A549 (cell line): Measurements from ENCODE around the gene SIK2. TPM values are rescaled to one million over a fixed set of nuclear protein-coding genes. Genes with fewer than 3 reads are reported as not detected.

ENCODE experiments used
- ATAC-seq, 2 experiments: fragments of 200-7000 bp in 1 of 2; fragments of >200 bp in 1 of 2; cut with Nextera tagmentation in 1 of 2; cut with Tn5 transposase in 1 of 2; 3 replicates each; pipeline versions ENCODE4 v1.8.0 to v1.9.1; 2018 to 2020; ENCODE audit warnings: mild to moderate bottlenecking in 1 of 2, moderate library complexity in 1 of 2
- CTCF ChIA-PET: fragments of 300-600 bp; sonication (Branson Sonifier 250); formaldehyde crosslinking; extraction: SDS; loops from one replicate; lab custom pipeline; 2021; ENCODE audit warnings: antibody characterized with exemption, inconsistent platforms; lab: Yijun Ruan, JAX
- POLR2A ChIA-PET: fragments of 350-600 bp; formaldehyde crosslinking; extraction: SDS; loops from one replicate; lab custom pipeline; 2021; ENCODE audit warnings: antibody characterized with exemption, inconsistent platforms; lab: Yijun Ruan, JAX
- DNase-seq, 2 experiments: peaks; one replicate each; pipeline versions ENCODE4 v3.0.0 to v3.0.0-alpha.2; 2011 to 2016; ENCODE audit warnings: low read depth in 1 of 2, low spot score in 1 of 2
- FAIRE-seq: peaks from 2 replicates; lab custom pipeline; 2011; peaks lifted over from hg19 to GRCh38; lab: Jason Lieb, UNC
- H3K27ac ChIP-seq, 2 experiments: fragments of >200 bp; sonication (Bioruptor Twin); formaldehyde crosslinking; 3 replicates each; pipeline ENCODE4 v1.5.1; 2016 to 2017
- H3K4me1 ChIP-seq: fragments of >200 bp; sonication (Bioruptor Twin); formaldehyde crosslinking; 3 replicates; pipeline ENCODE4 v1.6.1; 2016
- H3K4me2 ChIP-seq: fragments of >200 bp; sonication (Bioruptor Twin); formaldehyde crosslinking; 3 replicates; pipeline ENCODE4 v1.6.1; 2016
- H3K4me3 ChIP-seq: fragments of >200 bp; sonication (Bioruptor Twin); formaldehyde crosslinking; 3 replicates; pipeline ENCODE4 v1.5.1; 2016
- H3K9me3 ChIP-seq: fragments of >200 bp; sonication (Bioruptor Twin); formaldehyde crosslinking; 3 replicates; pipeline ENCODE4 v1.6.1; 2016
- BCL3 ChIP-seq: fragments of >200 bp; sonication (Bioruptor Twin); formaldehyde crosslinking; IDR thresholded peaks from 3 replicates; pipeline ENCODE4 v1.6.1; 2016
- CHD4 ChIP-seq: fragments of 200-600 bp; sonication (generic); IDR thresholded peaks from 2 replicates; pipeline ENCODE4 v1.6.1; 2016; ENCODE audit warnings: antibody characterized with exemption, mild to moderate bottlenecking, borderline replicate concordance
- FOSB ChIP-seq: fragments of 250-450 bp; sonication (Bioruptor Pico); IDR thresholded peaks from 2 replicates; pipeline ENCODE4 v1.5.0; 2020; ENCODE audit warnings: mild to moderate bottlenecking, moderate library complexity
- FOSL2 ChIP-seq, 2 experiments: fragments of 450-650 bp in 1 of 2; fragments of >200 bp in 1 of 2; sonication (Bioruptor Twin) in 1 of 2; formaldehyde crosslinking; IDR thresholded peaks; 2 replicates each; pipeline versions ENCODE4 v1.5.0 to v1.6.1; 2016 to 2020; ENCODE audit warnings: mild to moderate bottlenecking in 1 of 2, moderate library complexity in 1 of 2
- HES2 ChIP-seq: fragments of >200 bp; sonication (Bioruptor Twin); formaldehyde crosslinking; IDR thresholded peaks from 2 replicates; pipeline ENCODE4 v1.6.1; 2016
- MAZ ChIP-seq: fragments of 150-350 bp; IDR thresholded peaks from 2 replicates; pipeline ENCODE4 v1.6.1; 2014; ENCODE audit warnings: antibody characterized with exemption, low read depth, low read length, borderline replicate concordance
- PBX3 ChIP-seq: IDR thresholded peaks from 2 replicates; pipeline ENCODE4 v1.6.1; 2012
- PHF8 ChIP-seq: fragments of 200-600 bp; sonication (generic); IDR thresholded peaks from 2 replicates; pipeline ENCODE4 v1.6.1; 2016; ENCODE audit warnings: low read depth, mild to moderate bottlenecking, antibody characterized with exemption, moderate library complexity, borderline replicate concordance
- POLR2A ChIP-seq: IDR thresholded peaks from 2 replicates; pipeline ENCODE4 v1.6.1; 2012; ENCODE audit warnings: mild to moderate bottlenecking, low read length
- RAD21 ChIP-seq, 2 experiments: fragments of >200 bp in 1 of 2; sonication (Bioruptor Twin) in 1 of 2; formaldehyde crosslinking in 1 of 2; IDR thresholded peaks in 1 of 2; conservative IDR thresholded peaks in 1 of 2; 2 replicates in 1 of 2; 3 replicates in 1 of 2; pipeline ENCODE4 v1.6.1; 2012 to 2018; ENCODE audit warnings: inconsistent platforms in 1 of 2
- RCOR1 ChIP-seq: fragments of 150-350 bp; IDR thresholded peaks from 2 replicates; pipeline ENCODE4 v1.6.1; 2014; ENCODE audit warnings: antibody characterized with exemption, low read length, low read depth
- RFX5 ChIP-seq: fragments of 450-650 bp; IDR thresholded peaks from 2 replicates; pipeline ENCODE4 v1.7.1; 2014; ENCODE audit warnings: antibody characterized with exemption, mild to moderate bottlenecking, moderate library complexity
- TP53 ChIP-seq: fragments of 250-450 bp; sonication (Bioruptor Pico); IDR thresholded peaks from 2 replicates; pipeline ENCODE4 v1.5.0; 2021; ENCODE audit warnings: mild to moderate bottlenecking, moderate library complexity
- ZC3H11A ChIP-seq: fragments of 450-650 bp; IDR thresholded peaks from 2 replicates; pipeline ENCODE4 v1.6.1; 2014; ENCODE audit warnings: antibody characterized with exemption, mild to moderate bottlenecking
- ZNF302 ChIP-seq: fragments of 250-450 bp; sonication (Bioruptor Pico); IDR thresholded peaks from 2 replicates; pipeline ENCODE4 v1.9.0; 2021; ENCODE audit warnings: inconsistent platforms, mild to moderate bottlenecking, moderate library complexity
- WGBS: methylation state at CpG from one replicate; pipeline ENCODE4 v1.1.6; 2017; ENCODE audit errors: missing lambda C conversion rate; 5-methylcytosine and 5-hydroxymethylcytosine counted together
- polyA plus RNA-seq, 4 experiments: library from polyadenylated mRNA; depleted of rRNA in 3 of 4; stranded (reverse); fragments of >200 nt; fragmentation: RNase III in 1 of 4; extraction: RNeasy Plus Mini Kit Qiagen cat#74134 plus additional on column Dnase treatment in 1 of 4; gene quantifications; 2 replicates in 3 of 4; 3 replicates in 1 of 4; pipeline ENCODE4 v1.2.3, GENCODE V29; 2011 to 2017
- TF ChIP-seq, protein P1 (sequence below): fragments of 250-450 bp; sonication (Bioruptor Pico); IDR thresholded peaks from 2 replicates; pipeline ENCODE4 v1.5.0; 2020; ENCODE audit warnings: low read depth, mild to moderate bottlenecking, moderate library complexity
- TF ChIP-seq, protein P2 (sequence below): IDR thresholded peaks from 2 replicates; pipeline ENCODE4 v1.6.1; 2012

Gene SIK2
- polyA plus RNA-seq, 2 of the 4 experiments (the other 2 are of a cell fraction): 4.5 to 9.0 TPM

GRCh38 chr11:111569476-111569875 lies 32.8 kb upstream of the SIK2 start:
- WGBS: 56% methylated on average over 4 of the region's 4 CpGs
- ChIA-PET POLR2A (no interaction called here), CTCF (no interaction called here)
- Histone ChIP-seq H3K4me2 (no peak overlapping the region), H3K9me3 (no peaks in the 10 kb centered on the region), H3K27ac (no peak overlapping the region), H3K4me1 (peaks cover 10% of the 10 kb centered on the region; the same call in 2 of the 3 replicates), H3K4me3 (no peak overlapping the region)
- FAIRE-seq (no peak), DNase-seq (no peak), ATAC-seq (no peak)
- TF ChIP-seq PHF8 (no peak), FOSB (CRISPR knock-in tag) (no peak)
- TF ChIP-seq, protein P1, sequence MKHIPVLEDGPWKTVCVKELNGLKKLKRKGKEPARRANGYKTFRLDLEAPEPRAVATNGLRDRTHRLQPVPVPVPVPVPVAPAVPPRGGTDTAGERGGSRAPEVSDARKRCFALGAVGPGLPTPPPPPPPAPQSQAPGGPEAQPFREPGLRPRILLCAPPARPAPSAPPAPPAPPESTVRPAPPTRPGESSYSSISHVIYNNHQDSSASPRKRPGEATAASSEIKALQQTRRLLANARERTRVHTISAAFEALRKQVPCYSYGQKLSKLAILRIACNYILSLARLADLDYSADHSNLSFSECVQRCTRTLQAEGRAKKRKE: no peak

GRCh38 chr11:111570796-111571195 lies 31.5 kb upstream of the SIK2 start:
- ChIA-PET POLR2A (no interaction called here), CTCF (no interaction called here)
- peaks cover 10% of the 10 kb centered on the region; the same call in 2 of the 3 replicates for H3K4me1 ChIP-seq
- no peak overlapping the region for H3K4me2 ChIP-seq
- DNase-seq: no peak
- TF ChIP-seq FOSB (CRISPR knock-in tag): no peak
- no peak for TF ChIP-seq RFX5
- no peak for TF ChIP-seq FOSL2 (IDR thresholded peaks at IDR 0.05)
- no peak for TF ChIP-seq FOSL2 (CRISPR knock-in tag; IDR thresholded peaks at IDR 0.05)
- TF ChIP-seq TP53: no peak
- no peak for TF ChIP-seq ZC3H11A
- TF ChIP-seq BCL3: no peak
- TF ChIP-seq ZNF302: no peak
- H3K9me3 ChIP-seq: no peaks in the 10 kb centered on the region
- FAIRE-seq: no peak
- ATAC-seq: no peak
- no peak overlapping the region for H3K27ac ChIP-seq
- 79% methylated on average over 5 of the region's 6 CpGs for WGBS
- no peak overlapping the region for H3K4me3 ChIP-seq

DNA sequence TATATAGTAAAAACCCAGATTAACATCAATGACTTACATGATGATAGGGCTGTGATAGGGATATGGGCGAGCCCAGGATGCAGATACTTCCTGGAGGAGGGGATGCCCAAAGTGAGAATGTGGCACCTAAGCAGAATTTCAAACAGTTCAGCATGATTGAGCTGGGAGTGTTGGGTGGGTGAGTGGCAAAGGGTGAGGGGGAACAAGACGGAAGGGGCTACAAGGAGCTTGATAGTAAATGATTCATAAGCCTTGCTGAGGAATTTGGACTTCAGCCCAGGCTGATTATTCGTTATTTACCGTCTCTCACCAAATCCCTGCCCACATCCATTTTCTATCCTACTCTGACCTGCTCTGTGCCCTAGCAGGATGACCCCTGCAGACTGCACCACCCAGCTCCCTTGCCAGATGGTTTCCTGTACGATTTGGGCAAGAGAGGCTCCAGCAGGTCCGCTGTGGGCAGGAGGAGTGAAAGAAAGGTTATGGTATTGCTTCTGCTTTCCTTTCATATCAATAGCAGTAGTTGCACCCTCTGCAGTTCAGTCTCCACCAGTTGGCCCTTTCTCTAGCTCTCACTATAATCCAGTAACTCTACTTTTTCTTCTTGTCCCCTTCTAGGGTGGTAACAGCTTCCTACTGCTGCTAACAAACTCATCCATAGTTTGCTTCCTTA lies 30.3 kb upstream of the SIK2 start:
- FAIRE-seq: no peak
- Histone ChIP-seq H3K4me1 (peaks cover 10% of the 10 kb centered on the region; the same call in 2 of the 3 replicates), H3K9me3 (no peaks in the 10 kb centered on the region), H3K4me3 (no peak overlapping the region), H3K27ac (peak overlapping the region in 1 of 2 experiments; percentile 25; a peak in 1 of 6 replicates), H3K4me2 (peak overlapping the region; percentile 55; the same call in 2 of the 3 replicates)
- ChIA-PET POLR2A (no interaction called here), CTCF (interaction anchor here (0.6 to 1.3 kb wide), 4 partner anchors 13 to 117 kb away, joined by 3 to 4 read pairs (median 3); no protein-coding TSS in a partner anchor)
- no peak for DNase-seq
- no peak for ATAC-seq
- TF ChIP-seq MAZ (no peak), HES2 (no peak), ZC3H11A (no peak), RAD21 (conservative IDR thresholded peaks at IDR 0.05 in 1 of 2, IDR thresholded peaks at IDR 0.05 in 1 of 2) (no peak), CHD4 (no peak), PBX3 (no peak), RCOR1 (no peak), RFX5 (no peak), POLR2A (no peak)
- TF ChIP-seq, protein P1: no peak
- TF ChIP-seq, protein P2, sequence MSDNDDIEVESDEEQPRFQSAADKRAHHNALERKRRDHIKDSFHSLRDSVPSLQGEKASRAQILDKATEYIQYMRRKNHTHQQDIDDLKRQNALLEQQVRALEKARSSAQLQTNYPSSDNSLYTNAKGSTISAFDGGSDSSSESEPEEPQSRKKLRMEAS: no peak
- WGBS: 29% methylated on average over 6 of the region's 6 CpGs
